ENCODE results near the gene APOD.

Gene APOD

GRCh38 chr3:195559723-195560409 lies 23.9 kb downstream of the APOD start:
- Histone ChIP-seq H3K27me3 (no peaks in the 10 kb centered on the region), H3K36me3 (no peaks in the 10 kb centered on the region), H3K4me1 (no peaks in the 10 kb centered on the region), H3K9me3 (no peaks in the 10 kb centered on the region), H3K4me3 (ENCODE audit: low read depth, low read length) (no peak overlapping the region)
- no peak for DNase-seq
- TF ChIP-seq, protein P1, sequence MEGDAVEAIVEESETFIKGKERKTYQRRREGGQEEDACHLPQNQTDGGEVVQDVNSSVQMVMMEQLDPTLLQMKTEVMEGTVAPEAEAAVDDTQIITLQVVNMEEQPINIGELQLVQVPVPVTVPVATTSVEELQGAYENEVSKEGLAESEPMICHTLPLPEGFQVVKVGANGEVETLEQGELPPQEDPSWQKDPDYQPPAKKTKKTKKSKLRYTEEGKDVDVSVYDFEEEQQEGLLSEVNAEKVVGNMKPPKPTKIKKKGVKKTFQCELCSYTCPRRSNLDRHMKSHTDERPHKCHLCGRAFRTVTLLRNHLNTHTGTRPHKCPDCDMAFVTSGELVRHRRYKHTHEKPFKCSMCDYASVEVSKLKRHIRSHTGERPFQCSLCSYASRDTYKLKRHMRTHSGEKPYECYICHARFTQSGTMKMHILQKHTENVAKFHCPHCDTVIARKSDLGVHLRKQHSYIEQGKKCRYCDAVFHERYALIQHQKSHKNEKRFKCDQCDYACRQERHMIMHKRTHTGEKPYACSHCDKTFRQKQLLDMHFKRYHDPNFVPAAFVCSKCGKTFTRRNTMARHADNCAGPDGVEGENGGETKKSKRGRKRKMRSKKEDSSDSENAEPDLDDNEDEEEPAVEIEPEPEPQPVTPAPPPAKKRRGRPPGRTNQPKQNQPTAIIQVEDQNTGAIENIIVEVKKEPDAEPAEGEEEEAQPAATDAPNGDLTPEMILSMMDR (IDR thresholded peaks at IDR 0.05; ENCODE audit: low read depth, low read length): no peak

- H3K36me3 ChIP-seq: no peaks in the 10 kb centered on the region
- no peaks in the 10 kb centered on the region for H3K9me3 ChIP-seq
- H3K4me3 ChIP-seq (ENCODE audit: low read depth, low read length): no peak overlapping the region
- H3K4me1 ChIP-seq: no peaks in the 10 kb centered on the region
- DNase-seq: no peak
- H3K27me3 ChIP-seq: no peaks in the 10 kb centered on the region
- TF ChIP-seq, protein P1 (IDR thresholded peaks at IDR 0.05; ENCODE audit: low read depth, low read length): peak; percentile 53
Observed at GRCh38 chr3:195558602-195559001, 25.1 kb downstream of the APOD start.

GRCh38 chr3:195557322-195557721 lies 26.4 kb downstream of the APOD start:
- no peak for DNase-seq
- TF ChIP-seq, protein P1 (IDR thresholded peaks at IDR 0.05; ENCODE audit: low read depth, low read length): no peak
- H3K9me3 ChIP-seq: no peaks in the 10 kb centered on the region
- H3K4me1 ChIP-seq: no peaks in the 10 kb centered on the region
- no peak overlapping the region for H3K4me3 ChIP-seq (ENCODE audit: low read depth, low read length)
- H3K36me3 ChIP-seq: no peaks in the 10 kb centered on the region
- no peaks in the 10 kb centered on the region for H3K27me3 ChIP-seq

DNA sequence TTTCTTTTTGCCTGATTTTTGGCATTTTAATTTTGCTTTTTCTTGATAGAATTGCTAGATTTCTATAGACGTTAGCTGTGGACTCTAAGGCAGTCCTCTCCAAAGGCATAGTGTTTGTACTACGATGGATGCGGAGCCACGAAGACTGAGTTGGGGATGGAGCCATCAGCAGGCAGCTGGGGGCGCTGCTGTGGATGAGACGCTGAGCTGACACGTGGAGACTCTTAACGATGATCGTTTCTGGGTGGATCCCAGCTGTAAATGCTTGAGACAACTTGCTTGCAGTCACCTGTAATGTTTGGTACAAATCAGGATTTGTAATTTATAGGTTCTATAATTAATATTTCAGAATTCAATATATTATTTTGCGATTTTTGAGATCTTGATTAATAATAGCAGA lies 27.4 kb downstream of the APOD start:
- Histone ChIP-seq H3K9me3 (no peaks in the 10 kb centered on the region), H3K4me1 (no peaks in the 10 kb centered on the region), H3K4me3 (ENCODE audit: low read depth, low read length) (no peak overlapping the region), H3K36me3 (no peaks in the 10 kb centered on the region), H3K27me3 (no peaks in the 10 kb centered on the region)
- DNase-seq: no peak
- TF ChIP-seq, protein P1 (IDR thresholded peaks at IDR 0.05; ENCODE audit: low read depth, low read length): peak; percentile 55

DNA sequence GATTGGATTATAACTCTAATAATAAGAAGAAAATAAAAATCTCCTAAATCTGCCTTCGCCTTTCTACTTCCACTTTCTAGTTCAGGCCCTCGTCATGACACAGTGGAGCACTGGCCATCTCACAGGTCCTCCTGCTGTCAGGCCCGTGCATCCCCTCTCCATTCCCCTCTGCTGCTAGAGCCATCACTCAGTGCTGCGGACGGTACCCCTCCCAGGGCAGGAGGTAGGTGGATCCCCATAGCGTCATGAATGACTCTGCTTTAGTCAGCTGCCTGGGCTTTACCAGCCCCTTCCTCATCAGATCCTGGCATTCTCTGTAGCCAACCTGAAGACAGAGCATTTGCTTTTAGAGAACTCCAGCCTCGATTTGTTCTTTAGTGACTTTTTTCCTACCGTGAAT lies 28.6 kb downstream of the APOD start:
- Histone ChIP-seq H3K9me3 (no peaks in the 10 kb centered on the region), H3K4me1 (no peaks in the 10 kb centered on the region), H3K36me3 (no peaks in the 10 kb centered on the region), H3K4me3 (ENCODE audit: low read depth, low read length) (no peak overlapping the region), H3K27me3 (no peaks in the 10 kb centered on the region)
- no peak for DNase-seq
- TF ChIP-seq, protein P1 (IDR thresholded peaks at IDR 0.05; ENCODE audit: low read depth, low read length): no peak

DNA sequence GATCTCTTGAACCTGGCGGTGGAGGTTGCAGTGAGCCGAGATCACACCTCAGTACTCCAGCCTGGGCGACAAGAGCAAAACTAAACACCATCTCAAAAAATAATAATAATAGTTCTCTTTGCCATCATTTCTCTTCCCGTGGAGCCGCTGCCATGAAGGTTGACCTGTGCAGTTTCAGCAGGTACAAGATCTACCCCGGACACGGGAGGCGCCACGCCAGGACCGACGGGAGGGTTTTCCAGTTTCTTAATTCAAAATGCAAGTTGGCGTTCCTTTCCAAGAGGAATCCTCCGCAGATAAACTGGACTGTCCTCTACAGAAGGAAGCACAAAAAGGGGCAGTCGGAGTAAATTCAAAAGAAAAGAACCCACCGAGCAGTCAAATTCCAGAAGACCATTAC lies 29.3 kb downstream of the APOD start:
- Histone ChIP-seq H3K27me3 (no peaks in the 10 kb centered on the region), H3K36me3 (no peaks in the 10 kb centered on the region), H3K4me3 (ENCODE audit: low read depth, low read length) (no peak overlapping the region), H3K9me3 (no peaks in the 10 kb centered on the region), H3K4me1 (no peaks in the 10 kb centered on the region)
- TF ChIP-seq, protein P1 (IDR thresholded peaks at IDR 0.05; ENCODE audit: low read depth, low read length): no peak
- DNase-seq: no peak
